ENCODE measurements around the gene MAST3. TPM values are rescaled to one million over a fixed set of nuclear protein-coding genes. Genes with fewer than 3 reads are reported as not detected.
A peak's percentile ranks its signal among the peaks of the same experiment; 100 is the strongest.
"Not testable (repeated sequence)": the region's sequence is repeated elsewhere in the genome, so short reads cannot be mapped to it uniquely, and the experiment has no call there.

The MAST3 gene
- total RNA-seq, 2 donors from 2014 or later = 22.4 to 23.2 TPM

GRCh38 chr19:18155095-18156087 lies 57.8 kb downstream of the MAST3 start:
- ATAC-seq (replicated peaks in 1 of 2) (no peak), DNase-seq (no peak)
- peaks cover 34% of the 10 kb centered on the region for H3K4me1 Mint-ChIP-seq (ENCODE audit: low read depth)
- H3K4me3 Mint-ChIP-seq = peak overlapping the region in 1 of 2 donors; percentile 39
- H3K27me3 Mint-ChIP-seq (ENCODE audit: low read depth) = no peaks in the 10 kb centered on the region
- H3K36me3 Mint-ChIP-seq (ENCODE audit: insufficient read depth in 2 of 2) = peaks cover under 1 to 1% of the 10 kb centered on the region in 2 donors
- no peak overlapping the region for H3K27ac Mint-ChIP-seq
- no peaks in the 10 kb centered on the region for H3K9me3 Mint-ChIP-seq

- Mint-ChIP-seq H3K4me3 (no peak overlapping the region), H3K4me1 (ENCODE audit: low read depth) (peaks cover 38% of the 10 kb centered on the region), H3K9me3 (no peaks in the 10 kb centered on the region), H3K36me3 (ENCODE audit: insufficient read depth in 2 of 2) (peaks cover 1 to 2% of the 10 kb centered on the region in 2 donors), H3K27me3 (ENCODE audit: low read depth) (no peaks in the 10 kb centered on the region), H3K27ac (no peak overlapping the region)
- no peak for ATAC-seq (replicated peaks in 1 of 2)
- DNase-seq = no peak
These were observed 58.7 kb downstream of the MAST3 start for GRCh38 chr19:18156268-18156667.

GRCh38 chr19:18156841-18157464 lies 59.4 kb downstream of the MAST3 start:
- peaks cover 35% of the 10 kb centered on the region for H3K4me1 Mint-ChIP-seq (ENCODE audit: low read depth)
- no peaks in the 10 kb centered on the region for H3K27me3 Mint-ChIP-seq (ENCODE audit: low read depth)
- ATAC-seq (replicated peaks in 1 of 2) (no peak), DNase-seq (no peak)
- H3K36me3 Mint-ChIP-seq (ENCODE audit: insufficient read depth in 2 of 2) = peaks cover 2 to 3% of the 10 kb centered on the region in 2 donors
- no peaks in the 10 kb centered on the region for H3K9me3 Mint-ChIP-seq
- H3K27ac Mint-ChIP-seq = no peak overlapping the region
- H3K4me3 Mint-ChIP-seq = no peak overlapping the region

- Mint-ChIP-seq H3K9me3 (no peaks in the 10 kb centered on the region), H3K27me3 (ENCODE audit: low read depth) (no peaks in the 10 kb centered on the region), H3K27ac (no peak overlapping the region), H3K4me1 (ENCODE audit: low read depth) (peaks cover 31% of the 10 kb centered on the region), H3K4me3 (no peak overlapping the region), H3K36me3 (ENCODE audit: insufficient read depth in 2 of 2) (peaks cover 2% of the 10 kb centered on the region in 2 donors)
- ATAC-seq (replicated peaks in 1 of 2) (no peak), DNase-seq (no peak)
These were observed 60.0 kb downstream of the MAST3 start for GRCh38 chr19:18157465-18158063.

- ATAC-seq (replicated peaks in 1 of 2) (no peak), DNase-seq (no peak)
- Mint-ChIP-seq H3K4me1 (ENCODE audit: low read depth) (peaks cover 31% of the 10 kb centered on the region), H3K4me3 (no peak overlapping the region), H3K36me3 (ENCODE audit: insufficient read depth in 2 of 2) (peaks cover 4 to 6% of the 10 kb centered on the region in 2 donors), H3K27ac (no peak overlapping the region), H3K27me3 (ENCODE audit: low read depth) (no peaks in the 10 kb centered on the region), H3K9me3 (no peaks in the 10 kb centered on the region)
These were observed 60.9 kb downstream of the MAST3 start for GRCh38 chr19:18158467-18158866.

GRCh38 chr19:18159059-18159616 lies 61.6 kb downstream of the MAST3 start:
- DNase-seq; H3K27me3 Mint-ChIP-seq (ENCODE audit: low read depth); H3K9me3 Mint-ChIP-seq; ATAC-seq (replicated peaks in 1 of 2); H3K4me3 Mint-ChIP-seq; H3K27ac Mint-ChIP-seq; H3K36me3 Mint-ChIP-seq (ENCODE audit: insufficient read depth in 2 of 2): not testable (repeated sequence)
- H3K4me1 Mint-ChIP-seq (ENCODE audit: low read depth) = peaks cover 27% of the 10 kb centered on the region

GRCh38 chr19:18159810-18160209 lies 62.2 kb downstream of the MAST3 start:
- H3K9me3 Mint-ChIP-seq = no peaks in the 10 kb centered on the region
- no peak for DNase-seq
- peaks cover 4 to 6% of the 10 kb centered on the region in 2 donors for H3K36me3 Mint-ChIP-seq (ENCODE audit: insufficient read depth in 2 of 2)
- no peak for ATAC-seq (replicated peaks in 1 of 2)
- no peaks in the 10 kb centered on the region for H3K27me3 Mint-ChIP-seq (ENCODE audit: low read depth)
- H3K4me1 Mint-ChIP-seq (ENCODE audit: low read depth) = peaks cover 21% of the 10 kb centered on the region
- no peak overlapping the region for H3K27ac Mint-ChIP-seq
- H3K4me3 Mint-ChIP-seq = no peak overlapping the region

GRCh38 chr19:18160493-18160970 lies 63.0 kb downstream of the MAST3 start:
- ATAC-seq (replicated peaks in 1 of 2) = no peak
- no peak for DNase-seq
- peak overlapping the region; percentile 79 to 83 for H3K4me3 Mint-ChIP-seq
- no peaks in the 10 kb centered on the region for H3K9me3 Mint-ChIP-seq
- peaks cover 21% of the 10 kb centered on the region for H3K4me1 Mint-ChIP-seq (ENCODE audit: low read depth)
- peak overlapping the region; percentile 57 for H3K27ac Mint-ChIP-seq
- H3K27me3 Mint-ChIP-seq (ENCODE audit: low read depth) = no peaks in the 10 kb centered on the region
- peaks cover 4 to 6% of the 10 kb centered on the region in 2 donors for H3K36me3 Mint-ChIP-seq (ENCODE audit: insufficient read depth in 2 of 2)

GRCh38 chr19:18160971-18161635 lies 63.5 kb downstream of the MAST3 start:
- Mint-ChIP-seq H3K4me3 (peak overlapping the region; percentile 79 to 83), H3K4me1 (ENCODE audit: low read depth) (peaks cover 20% of the 10 kb centered on the region)

GRCh38 chr19:18161636-18162002 lies 64.0 kb downstream of the MAST3 start:
- Mint-ChIP-seq H3K9me3 (no peaks in the 10 kb centered on the region), H3K27me3 (ENCODE audit: low read depth) (no peaks in the 10 kb centered on the region), H3K4me1 (ENCODE audit: low read depth) (peaks cover 15% of the 10 kb centered on the region), H3K36me3 (ENCODE audit: insufficient read depth in 2 of 2) (peaks cover 4 to 14% of the 10 kb centered on the region in 2 donors), H3K4me3 (peak overlapping the region; percentile 46 to 55), H3K27ac (no peak overlapping the region)
- ATAC-seq (replicated peaks in 1 of 2) (no peak), DNase-seq (no peak)

More at GRCh38 chr19:18160971-18161635, 63.5 kb downstream of the MAST3 start:
- Mint-ChIP-seq H3K27me3 (ENCODE audit: low read depth) (no peaks in the 10 kb centered on the region), H3K9me3 (no peaks in the 10 kb centered on the region), H3K27ac (no peak overlapping the region), H3K36me3 (ENCODE audit: insufficient read depth in 2 of 2) (peaks cover 4 to 11% of the 10 kb centered on the region in 2 donors)
- DNase-seq (peak; percentile 82 to 93), ATAC-seq (replicated peaks in 1 of 2) (peak; percentile 92 to 93)

GRCh38 chr19:18164072-18164471 lies 66.5 kb downstream of the MAST3 start:
- Mint-ChIP-seq H3K27ac (no peak overlapping the region), H3K4me3 (no peak overlapping the region), H3K9me3 (no peaks in the 10 kb centered on the region), H3K4me1 (ENCODE audit: low read depth) (peaks cover 14% of the 10 kb centered on the region), H3K36me3 (ENCODE audit: insufficient read depth in 2 of 2) (peaks cover 4 to 14% of the 10 kb centered on the region in 2 donors), H3K27me3 (ENCODE audit: low read depth) (no peaks in the 10 kb centered on the region)
- DNase-seq (no peak), ATAC-seq (replicated peaks in 1 of 2) (no peak)

GRCh38 chr19:18165794-18166544 lies 68.4 kb downstream of the MAST3 start:
- Mint-ChIP-seq H3K9me3 (no peaks in the 10 kb centered on the region), H3K4me3 (no peak overlapping the region), H3K4me1 (ENCODE audit: low read depth) (peaks cover 5% of the 10 kb centered on the region), H3K36me3 (ENCODE audit: insufficient read depth in 2 of 2) (peaks cover 2 to 15% of the 10 kb centered on the region in 2 donors), H3K27me3 (ENCODE audit: low read depth) (no peaks in the 10 kb centered on the region), H3K27ac (no peak overlapping the region)
- DNase-seq (no peak), ATAC-seq (replicated peaks in 1 of 2) (no peak)

All from activated T-cell treated with anti-CD3 and anti-CD28 coated beads, Interleukin-2, amount 50 U/mL, for 72 hours (primary cell).